BE2C (cell line): Measurements from ENCODE around the gene CAP1. TPM values are rescaled to one million over a fixed set of nuclear protein-coding genes. Genes with fewer than 3 reads are reported as not detected.

Experiments used
- DNase-seq: peaks from one replicate; pipeline ENCODE4 v3.0.0-alpha.2; 2020
- H3K27me3 ChIP-seq: fragments of 250-450 bp; sonication (Bioruptor Pico); 2 replicates; pipeline ENCODE4 v1.5.1; 2020; ENCODE audit warnings: mild to moderate bottlenecking
- H3K36me3 ChIP-seq: fragments of 250-450 bp; sonication (Bioruptor Pico); 2 replicates; pipeline ENCODE4 v1.5.1; 2020; ENCODE audit warnings: mild to moderate bottlenecking
- H3K4me1 ChIP-seq: fragments of 250-450 bp; sonication (Bioruptor Pico); 2 replicates; pipeline ENCODE4 v1.5.1; 2020
- H3K4me3 ChIP-seq: 2 replicates; pipeline ENCODE4 v1.5.1; 2011; ENCODE audit warnings: low read depth, low read length
- H3K9me3 ChIP-seq: fragments of 250-450 bp; sonication (Bioruptor Pico); 2 replicates; pipeline ENCODE4 v1.5.1; 2020
- CTCF ChIP-seq: IDR thresholded peaks from 2 replicates; pipeline ENCODE4 v1.5.1; 2012; ENCODE audit warnings: mild to moderate bottlenecking, low read depth, low read length
- polyA plus RNA-seq: library from polyadenylated mRNA; unstranded; fragments of >200 nt; gene quantifications from one replicate; pipeline ENCODE4 v1.2.1, GENCODE V29; 2012; ENCODE audit warnings: low read depth, missing spikeins; ENCODE audit not compliant: insufficient read length, insufficient read depth

The CAP1 gene
- 99.9 TPM for polyA plus RNA-seq

DNA sequence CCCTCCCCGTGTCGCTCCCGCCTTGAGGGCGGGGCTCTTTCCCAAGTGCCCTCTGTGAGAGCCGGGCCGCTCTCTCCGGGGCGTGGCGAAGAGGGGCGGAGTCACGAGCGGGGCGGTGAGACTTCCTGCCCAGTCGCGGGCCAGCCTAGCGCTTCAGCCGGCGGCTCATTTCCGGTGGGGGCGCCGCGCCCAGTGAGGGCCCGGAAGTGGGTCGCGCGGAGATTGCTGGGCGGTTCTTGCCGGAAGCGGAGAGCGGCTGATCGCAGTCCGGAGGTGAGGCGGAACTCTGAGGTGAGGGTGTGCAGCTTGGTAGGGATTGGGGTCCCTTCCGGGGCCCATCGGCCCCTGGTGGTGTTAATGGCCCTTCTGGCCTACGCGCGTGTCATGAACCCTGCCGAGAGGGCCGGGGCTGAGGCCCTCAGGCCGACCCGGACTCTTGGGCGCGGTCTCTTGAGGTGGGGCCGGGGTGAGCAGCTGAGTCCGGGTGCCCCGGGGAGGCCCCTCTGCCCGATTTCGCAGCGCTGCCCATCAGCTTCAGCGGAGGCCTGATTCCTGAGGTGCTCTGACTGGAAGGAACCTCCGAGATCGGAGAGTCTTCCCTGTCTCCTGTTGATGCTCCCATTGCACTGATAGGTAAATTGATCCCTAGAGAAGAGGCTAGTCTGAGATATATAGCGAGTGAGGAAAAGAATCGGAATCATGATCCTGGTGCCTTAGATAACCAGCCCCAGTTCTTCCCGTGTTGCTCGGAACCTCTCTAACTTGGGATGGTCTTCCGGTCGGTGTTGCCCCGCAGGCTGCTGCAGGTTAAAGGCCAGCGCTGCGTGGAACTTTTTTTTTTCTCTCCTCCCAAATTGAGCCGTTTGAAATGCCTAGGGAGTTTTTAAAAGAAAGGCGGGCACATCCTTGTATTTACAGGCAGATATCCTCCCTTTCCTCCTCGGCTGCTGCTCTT is at the start of gene CAP1:
CAP1 (plus strand) TSS at position 219 of the 955 bp plus-strand sequence. CDS start 18,618 bp downstream, outside the sequence.
- Histone ChIP-seq H3K4me1 (no peaks in the 10 kb centered on the region; the same call in 1 of the 2 replicates), H3K9me3 (no peaks in the 10 kb centered on the region)
- peak; percentile 96 for DNase-seq

DNA sequence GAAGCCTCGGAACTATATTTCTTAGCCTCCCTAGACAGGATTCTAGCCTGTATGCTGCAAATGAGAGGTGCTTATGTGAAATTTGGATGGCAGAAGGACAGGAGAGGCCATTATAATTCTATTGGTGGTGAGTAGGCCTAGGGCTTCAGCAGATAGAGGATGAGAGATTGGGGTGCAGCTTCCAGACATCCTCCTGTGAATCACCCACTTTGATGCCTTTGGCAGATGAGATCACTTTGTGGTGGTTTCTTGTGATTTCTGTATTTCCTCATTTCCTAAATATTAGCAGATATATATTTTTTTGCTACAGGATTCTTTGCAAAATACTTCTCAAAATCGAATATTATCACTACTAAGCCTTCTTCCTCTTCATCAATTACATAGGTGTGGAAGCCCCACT is 48.3 kb upstream of the CAP1 start:
- no peak for DNase-seq

More for the DNA sequence above, at the start of gene CAP1:
- Histone ChIP-seq H3K4me3 (peak within 1 kb of the TSS; percentile 90), H3K36me3 (no peaks in the 10 kb centered on the region), H3K27me3 (no peaks in the 10 kb centered on the region)
- TF ChIP-seq CTCF: no peak

DNA sequence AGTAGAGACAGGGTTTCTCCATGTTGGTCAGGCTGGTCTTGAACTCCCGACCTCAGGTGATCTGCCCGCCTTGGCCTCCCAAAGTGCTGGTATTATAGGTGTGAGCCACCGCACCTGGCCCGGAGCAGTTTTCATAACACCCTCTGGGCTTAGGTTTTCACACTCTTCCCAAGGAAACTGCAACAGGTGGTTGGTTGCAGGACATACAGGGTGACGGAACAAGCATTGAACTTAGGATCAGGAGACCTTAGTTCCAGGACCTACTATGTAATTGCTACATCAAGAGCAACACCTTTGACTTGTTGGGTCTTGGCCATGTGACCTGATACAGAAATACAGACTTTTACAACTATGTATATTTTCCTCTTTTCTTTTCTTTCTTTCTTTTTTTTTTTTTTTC is 47.6 kb upstream of the CAP1 start:
- H3K36me3 ChIP-seq: no peaks in the 10 kb centered on the region
- no peak for TF ChIP-seq CTCF
- no peak for DNase-seq

More for the DNA sequence above, 48.3 kb upstream of the CAP1 start:
- Histone ChIP-seq H3K4me3 (no peak overlapping the region), H3K4me1 (no peaks in the 10 kb centered on the region), H3K27me3 (no peaks in the 10 kb centered on the region), H3K36me3 (no peaks in the 10 kb centered on the region), H3K9me3 (no peaks in the 10 kb centered on the region)
- TF ChIP-seq CTCF: no peak

GRCh38 chr1:39995973-39996393 is 44.5 kb upstream of the CAP1 start:
- no peaks in the 10 kb centered on the region for H3K9me3 ChIP-seq
- DNase-seq: no peak

More for the DNA sequence above, 47.6 kb upstream of the CAP1 start:
- no peak overlapping the region for H3K4me3 ChIP-seq
- no peaks in the 10 kb centered on the region for H3K27me3 ChIP-seq
- H3K9me3 ChIP-seq: no peaks in the 10 kb centered on the region
- H3K4me1 ChIP-seq: no peaks in the 10 kb centered on the region

DNA sequence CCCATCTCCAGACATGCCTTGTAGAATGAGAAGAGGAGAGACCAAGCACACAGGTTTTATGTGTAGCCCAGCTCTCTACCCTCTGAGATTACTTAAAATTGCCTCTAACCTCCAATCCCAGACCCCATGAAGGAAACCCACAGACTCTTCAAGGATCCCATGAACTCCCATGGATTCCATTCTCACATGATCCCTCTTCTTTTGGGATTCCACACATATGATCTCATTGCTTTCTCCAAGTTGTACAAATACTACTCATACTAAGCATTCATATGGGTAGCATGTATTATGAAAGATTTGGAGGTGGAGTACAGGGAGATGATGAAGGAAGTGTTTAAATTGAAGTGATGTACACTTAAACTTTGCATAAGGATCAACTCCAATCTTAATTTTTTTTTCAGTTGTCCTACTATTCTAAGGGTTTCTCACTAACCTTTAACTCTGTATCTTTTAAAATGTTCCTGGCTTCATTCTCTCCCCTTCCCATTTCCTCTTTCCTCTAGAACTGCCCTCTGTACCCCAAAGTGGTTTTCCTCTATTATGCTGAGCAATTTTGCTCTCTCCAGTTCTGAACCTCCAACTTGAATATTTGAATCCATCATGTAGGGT is 44.0 kb upstream of the CAP1 start:
- Histone ChIP-seq H3K4me3 (no peak overlapping the region), H3K27me3 (no peaks in the 10 kb centered on the region), H3K9me3 (no peaks in the 10 kb centered on the region), H3K4me1 (no peaks in the 10 kb centered on the region), H3K36me3 (no peaks in the 10 kb centered on the region)
- no peak for DNase-seq
- TF ChIP-seq CTCF: no peak

More at GRCh38 chr1:39995973-39996393, 44.5 kb upstream of the CAP1 start:
- H3K4me1 ChIP-seq: no peaks in the 10 kb centered on the region
- no peak overlapping the region for H3K4me3 ChIP-seq
- no peak for TF ChIP-seq CTCF
- no peaks in the 10 kb centered on the region for H3K27me3 ChIP-seq
- H3K36me3 ChIP-seq: no peaks in the 10 kb centered on the region

DNA sequence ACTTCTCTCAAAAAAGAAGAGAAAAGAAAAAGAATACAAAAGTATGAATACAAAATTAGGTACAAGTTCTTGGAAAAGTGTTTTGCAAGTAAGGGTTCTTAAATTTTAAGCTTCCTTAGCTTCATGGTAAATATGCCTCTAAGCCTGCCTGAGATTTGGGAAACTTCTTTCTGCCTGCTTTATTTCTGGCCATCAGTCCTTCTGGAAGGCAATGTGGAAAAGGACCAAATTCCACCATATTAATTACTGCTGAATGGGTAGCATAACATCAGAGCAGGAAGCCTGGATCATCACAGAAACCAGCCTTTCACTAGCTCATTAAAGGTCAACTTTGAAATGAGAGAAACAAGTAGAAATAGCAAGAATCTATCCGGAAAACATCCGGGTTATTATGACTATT is 39.1 kb upstream of the CAP1 start:
- no peak for DNase-seq
- Histone ChIP-seq H3K27me3 (no peaks in the 10 kb centered on the region), H3K9me3 (no peaks in the 10 kb centered on the region), H3K36me3 (no peaks in the 10 kb centered on the region), H3K4me3 (no peak overlapping the region), H3K4me1 (no peaks in the 10 kb centered on the region)
- TF ChIP-seq CTCF: no peak
